ENCODE results near the gene CCNY.
"Not testable (repeated sequence)": the region's sequence is repeated elsewhere in the genome, so short reads cannot be mapped to it uniquely, and the experiment has no call there.

CCNY gene

DNA sequence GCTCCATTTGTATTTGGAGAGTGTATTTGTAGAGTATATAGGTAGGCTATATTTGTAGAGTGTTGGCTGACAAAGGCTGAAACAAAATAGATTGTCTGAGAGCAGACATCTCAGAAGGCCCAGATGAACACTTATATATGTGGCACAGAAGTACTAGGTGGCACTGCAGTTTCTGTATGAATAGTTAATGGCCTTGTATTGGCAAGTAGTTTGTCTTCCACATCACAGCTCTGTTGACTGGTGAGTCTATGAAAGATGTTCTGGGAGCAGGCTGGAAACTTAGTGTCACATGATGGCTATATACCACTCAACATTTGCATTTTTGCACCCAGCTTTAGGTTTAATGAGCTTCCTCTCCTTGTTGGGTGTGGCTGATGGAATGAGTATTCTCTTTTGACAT is 51.9 kb downstream of the CCNY start:
- no peak for FAIRE-seq

DNA sequence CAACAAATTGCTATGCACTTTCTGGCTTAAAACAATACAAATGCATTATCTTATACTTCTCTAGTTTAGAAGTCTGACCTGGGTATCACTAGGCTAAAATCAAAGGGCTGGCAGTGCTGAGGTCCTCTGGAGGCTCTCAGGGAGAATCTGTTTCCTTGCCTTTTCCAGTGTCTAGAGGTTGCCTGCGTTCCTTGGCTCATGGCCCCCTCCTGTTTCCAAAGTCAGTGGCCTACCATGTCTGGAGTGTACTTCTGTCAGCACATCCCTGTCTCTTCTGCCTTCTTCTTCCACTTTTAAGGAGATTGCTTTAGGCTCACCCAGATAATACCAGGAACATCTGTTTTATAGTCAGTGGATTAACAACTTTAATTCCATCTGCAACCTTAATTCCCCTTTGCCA is 52.4 kb downstream of the CCNY start:
- FAIRE-seq: no peak

DNA sequence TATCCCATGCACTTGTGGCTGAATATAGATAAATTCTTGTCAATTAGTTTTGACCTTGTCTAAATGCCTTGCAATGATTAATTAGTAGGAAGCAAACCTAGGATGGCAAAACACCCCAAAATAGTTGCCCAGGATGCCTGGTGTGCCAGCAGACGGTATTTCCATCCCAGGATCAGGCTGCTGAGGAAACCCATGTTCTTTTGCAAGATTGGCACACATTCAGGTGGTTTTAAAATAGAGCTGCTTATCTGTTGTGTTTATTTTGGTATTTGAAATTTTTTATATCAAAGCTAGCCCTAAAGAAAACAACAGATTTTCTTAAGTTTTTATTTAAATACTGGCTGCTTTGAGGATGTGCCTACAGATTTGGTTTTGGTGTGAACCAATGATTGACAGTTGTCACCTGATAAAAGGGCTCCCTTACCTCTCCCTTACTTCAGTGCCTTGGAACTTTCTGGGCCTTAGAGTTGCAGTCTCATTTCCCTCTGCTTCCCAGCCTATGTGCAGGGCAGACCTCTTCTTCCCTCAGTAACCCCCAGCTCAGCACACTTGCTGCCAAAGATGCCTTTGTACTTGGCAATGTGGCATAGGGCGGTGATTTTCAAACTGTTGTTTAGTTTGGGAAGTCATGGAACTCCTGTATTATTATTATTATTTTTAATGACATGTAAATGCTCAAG is 54.0 kb downstream of the CCNY start:
- FAIRE-seq: no peak

DNA sequence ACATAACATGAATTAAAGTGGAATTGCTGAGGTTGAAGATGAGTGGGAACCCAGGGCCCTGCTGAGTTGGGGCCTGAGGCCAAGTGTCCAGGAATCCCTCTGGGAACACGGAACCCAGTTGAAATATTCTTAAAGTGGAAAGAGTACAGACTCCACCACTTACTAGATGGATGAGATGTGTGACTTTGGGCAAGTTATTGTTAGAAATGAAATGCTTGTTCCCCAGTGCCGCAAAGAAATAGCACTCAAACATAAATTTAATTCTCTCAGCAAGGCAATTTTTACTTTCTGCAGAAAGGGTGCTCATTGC is 54.5 kb downstream of the CCNY start:
- no peak for FAIRE-seq

DNA sequence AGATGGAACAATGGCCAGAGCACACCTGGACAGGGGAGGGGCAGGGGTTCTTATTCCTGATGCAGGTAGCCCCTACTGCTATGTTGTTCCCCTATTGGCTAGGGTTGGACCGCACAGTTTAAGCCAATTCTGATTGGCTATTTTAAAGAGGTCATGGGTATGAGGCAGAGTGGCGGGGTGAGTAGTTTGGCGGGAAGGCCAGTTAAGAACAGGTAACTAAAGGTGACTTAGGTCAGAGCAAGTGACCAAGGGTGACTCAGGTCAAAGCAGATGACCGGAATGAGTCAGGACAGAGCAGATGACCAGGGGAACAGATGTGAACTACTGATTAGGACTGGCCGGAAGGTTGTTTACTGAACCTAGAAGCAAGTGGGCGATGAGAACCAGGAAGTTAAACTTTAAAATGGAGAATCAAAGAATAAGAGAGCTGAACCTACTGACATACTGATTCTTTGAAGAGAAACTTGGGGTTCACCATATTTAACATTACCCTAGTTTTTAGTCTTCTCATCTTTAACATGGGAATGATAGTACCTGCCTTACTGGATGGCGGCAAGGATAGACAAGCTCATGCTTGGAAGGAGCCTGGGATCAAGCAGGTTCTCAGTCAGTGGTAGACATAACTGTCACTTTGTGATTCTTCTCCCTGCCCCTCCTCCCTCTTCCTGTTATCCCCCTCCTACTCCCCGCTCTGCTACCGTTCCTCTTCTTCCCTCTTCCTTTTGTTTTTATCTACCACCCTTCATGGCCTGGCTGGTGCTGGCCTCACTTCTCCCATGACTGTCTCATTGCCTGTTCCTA is 55.0 kb downstream of the CCNY start:
- FAIRE-seq: no peak

DNA sequence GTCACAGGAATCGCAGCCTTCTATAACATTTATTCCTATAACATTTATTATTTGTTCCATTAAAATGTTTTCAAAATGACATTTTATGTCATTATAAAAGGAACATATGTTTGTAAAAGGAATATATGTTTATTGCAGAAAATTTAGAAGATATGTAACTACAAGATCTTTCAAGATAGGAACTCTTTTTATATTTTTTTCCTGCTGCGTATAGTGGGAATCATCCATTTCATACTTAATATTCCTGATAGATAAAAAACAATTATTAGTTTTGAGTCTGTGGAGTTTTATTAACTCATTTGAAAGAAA is 55.6 kb downstream of the CCNY start:
- FAIRE-seq: no peak

DNA sequence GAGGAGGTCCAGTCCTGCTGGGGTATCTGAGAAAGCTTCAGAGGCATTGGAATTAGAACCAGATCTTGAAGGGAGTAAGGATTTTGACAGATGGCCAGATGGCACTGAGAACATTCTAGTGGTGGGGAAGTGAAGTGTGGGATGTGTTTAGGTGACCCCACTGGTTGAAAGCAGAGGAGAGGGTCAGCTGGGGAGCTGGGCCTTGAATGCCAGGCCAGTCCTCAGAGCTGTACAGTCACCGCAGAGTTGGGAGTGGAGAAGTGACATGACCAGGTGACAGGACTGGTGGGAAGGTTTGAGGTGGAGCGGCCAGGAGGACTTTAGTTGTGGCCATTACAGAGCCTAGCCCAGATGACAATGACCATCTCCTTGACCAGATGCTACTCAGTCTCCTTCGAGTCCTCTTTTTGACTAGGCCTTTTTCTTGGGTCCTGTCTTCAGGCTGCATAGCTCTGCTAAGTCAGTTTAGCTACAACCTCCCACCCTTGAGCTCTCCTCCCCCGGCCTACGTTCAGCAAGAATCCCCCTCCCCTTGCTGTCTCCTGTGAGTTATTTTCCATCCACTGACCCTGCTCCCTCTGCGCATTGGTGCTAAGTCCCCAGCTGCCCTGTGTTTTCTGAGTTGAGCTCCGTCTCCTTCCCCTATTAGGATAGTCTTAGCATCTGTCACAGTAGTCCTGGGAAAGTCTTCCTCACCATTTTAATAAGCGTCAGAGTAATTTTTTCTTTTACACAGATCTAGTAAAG is 56.3 kb downstream of the CCNY start:
- FAIRE-seq: no peak

DNA sequence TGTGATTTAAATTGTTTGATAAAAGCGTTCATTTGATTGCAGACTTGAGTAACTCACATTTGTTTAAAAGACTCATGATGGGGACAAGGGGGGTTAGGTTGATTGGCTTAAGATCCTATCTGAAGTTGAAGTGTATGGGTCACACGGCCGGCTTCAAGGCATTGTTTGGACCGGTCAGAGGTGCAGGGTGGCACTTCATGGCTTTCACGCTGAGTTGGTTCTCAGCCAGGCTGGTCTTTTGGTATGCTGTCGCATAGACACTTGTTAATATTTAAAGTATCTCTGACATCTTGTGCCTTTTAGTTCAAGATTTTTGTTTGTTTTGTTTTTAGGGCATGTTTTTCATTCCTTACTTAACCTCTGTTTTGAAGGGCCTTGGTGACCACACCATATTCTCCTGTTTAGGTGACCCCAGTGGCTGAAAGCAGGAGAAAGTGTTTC is 58.1 kb downstream of the CCNY start:
- no peak for FAIRE-seq

DNA sequence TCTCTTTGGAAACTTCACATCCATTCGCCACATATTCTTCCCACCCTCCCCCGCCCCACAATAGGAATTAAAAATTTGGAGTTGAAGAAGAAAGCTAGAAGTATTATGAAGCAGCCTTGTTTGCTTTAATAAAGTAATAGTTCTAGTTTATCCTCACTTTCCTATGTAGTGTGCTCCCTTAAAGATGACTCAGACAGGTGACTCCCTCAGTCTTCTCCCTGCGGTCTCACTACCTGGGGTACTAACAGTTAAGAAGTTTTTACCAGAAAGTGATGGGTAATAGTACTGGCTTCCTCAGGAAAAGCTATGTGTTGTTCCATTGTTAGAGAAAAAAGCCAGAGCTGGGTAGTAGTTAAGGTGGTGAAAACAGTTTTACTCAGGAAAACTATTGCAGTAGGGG is 58.6 kb downstream of the CCNY start:
- FAIRE-seq: no peak

DNA sequence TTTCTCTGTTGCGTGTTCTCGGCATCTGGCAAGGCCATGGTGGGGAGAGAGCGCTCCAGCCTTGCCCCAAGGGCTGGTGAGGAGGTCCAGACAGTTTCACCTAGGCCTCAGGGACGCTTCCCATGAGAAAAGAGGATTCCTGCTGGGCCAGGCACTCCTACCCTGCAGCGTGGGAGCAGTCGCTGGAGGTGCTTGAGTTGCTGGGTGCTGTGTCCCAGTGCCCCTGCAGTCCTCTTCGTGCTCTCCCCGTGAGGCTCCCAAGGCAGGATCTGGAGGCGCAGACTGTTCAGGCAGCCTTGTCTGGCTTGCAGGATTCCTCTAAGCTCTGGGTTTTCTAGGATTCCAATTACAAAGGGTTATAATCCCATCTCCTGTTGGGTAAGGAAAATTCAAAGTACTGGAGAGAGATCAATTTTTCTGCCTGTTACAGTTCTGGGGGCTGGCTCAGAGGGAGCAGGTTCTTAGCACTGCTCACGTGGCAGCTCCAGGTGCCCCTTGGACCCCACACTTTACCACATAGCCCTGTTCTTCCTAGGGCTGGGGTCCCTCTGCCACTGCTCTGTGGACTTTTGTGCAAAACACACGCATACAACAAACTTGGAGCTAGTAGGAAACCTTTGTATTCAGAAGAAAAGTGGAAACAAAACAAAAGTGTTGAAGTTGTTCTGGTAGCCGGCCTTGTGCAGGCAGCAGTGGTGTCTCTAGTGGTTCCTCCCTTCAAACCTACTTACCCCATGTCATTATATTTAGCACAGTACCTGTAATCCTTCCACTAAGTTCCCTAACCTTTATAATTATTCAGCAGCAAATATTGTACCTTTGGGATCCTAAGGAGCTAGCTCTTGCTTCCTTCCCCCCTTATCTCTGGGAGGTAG is 60.5 kb downstream of the CCNY start:
- no peak for FAIRE-seq

DNA sequence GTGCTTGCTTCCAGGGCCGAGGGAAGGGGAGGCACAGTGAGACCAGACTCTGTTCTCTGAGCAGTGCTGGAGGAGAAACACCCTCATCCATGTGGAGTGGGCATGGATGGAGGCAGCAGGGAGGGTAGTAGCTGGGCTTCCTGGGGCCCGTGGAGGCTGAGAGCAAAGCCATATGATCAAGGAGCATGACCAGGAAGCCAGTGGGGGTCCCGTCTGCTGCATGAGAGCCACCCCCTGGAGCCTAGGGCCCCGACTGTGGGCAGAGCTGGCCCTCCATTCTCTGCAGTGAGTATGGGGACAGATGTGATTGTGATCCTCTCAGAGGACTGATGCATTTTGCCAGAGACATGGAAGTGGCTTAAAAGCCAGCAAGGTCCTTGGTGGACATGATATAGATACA is 61.6 kb downstream of the CCNY start:
- no peak for FAIRE-seq

DNA sequence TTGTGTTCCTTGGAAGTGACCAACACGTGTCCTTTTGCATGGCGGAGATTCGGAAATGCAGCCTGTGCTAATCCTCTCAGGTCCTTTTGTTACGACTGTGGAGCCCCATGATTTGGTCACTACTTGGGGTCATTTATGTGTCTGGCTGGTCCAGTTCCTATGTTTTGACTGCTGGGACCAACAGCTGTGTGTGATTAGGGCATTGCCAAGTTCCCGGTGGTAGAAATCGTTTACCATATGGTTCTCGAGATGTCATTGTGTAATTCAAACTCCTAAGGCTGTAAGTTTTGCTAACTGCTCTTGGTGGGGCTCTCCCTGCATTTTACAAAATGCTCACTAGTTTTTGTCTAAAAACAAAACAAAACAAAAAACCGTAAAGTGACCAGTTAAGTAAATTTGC is 62.0 kb downstream of the CCNY start:
- FAIRE-seq: no peak

DNA sequence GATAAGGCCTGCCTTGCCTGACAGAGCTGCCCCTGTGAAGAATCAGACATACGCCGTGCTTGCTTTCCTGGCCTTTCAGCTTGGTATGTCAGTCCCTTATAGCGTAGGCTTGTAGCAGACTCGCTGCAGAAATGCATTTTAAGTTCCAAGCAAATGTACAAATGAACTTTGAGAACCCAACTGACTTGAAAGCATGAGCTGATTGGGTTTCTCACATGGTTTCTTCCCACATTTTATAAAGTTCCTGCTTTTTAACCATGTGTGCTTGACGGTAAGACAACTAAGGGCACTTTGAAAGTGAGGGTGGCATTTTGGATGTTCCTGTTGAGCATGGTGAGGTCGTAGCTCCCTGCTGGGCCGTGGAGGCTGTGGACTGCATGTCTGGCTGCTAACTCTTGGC is 62.6 kb downstream of the CCNY start:
- FAIRE-seq: no peak

DNA sequence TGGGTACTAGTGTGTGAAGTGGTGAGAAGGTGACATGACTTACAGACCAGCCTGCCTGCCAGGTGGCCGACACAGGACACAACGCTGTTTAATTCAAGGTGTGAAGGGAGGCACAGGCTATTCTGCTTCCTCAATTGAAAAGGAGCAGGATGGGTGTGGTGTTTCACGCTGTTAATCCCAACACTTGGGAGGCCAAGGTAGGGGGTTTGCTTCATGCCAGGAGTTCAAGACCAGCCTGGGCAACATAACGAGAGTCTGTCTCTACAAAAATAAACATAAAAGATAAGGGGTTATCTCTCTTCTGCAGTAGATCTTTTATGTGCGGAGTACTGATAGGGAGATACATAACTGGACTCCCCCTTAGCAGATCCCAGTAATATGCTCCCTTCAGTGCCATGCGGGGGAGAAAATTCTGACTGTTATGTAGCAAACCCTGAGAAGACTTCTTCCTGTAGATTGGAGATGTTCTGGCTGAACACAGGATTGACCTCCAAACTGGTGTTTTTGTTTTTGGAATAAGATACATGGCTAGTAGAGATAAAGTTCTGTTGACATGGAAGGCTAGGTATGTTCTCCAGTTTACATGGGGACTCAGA is 63.2 kb downstream of the CCNY start:
- FAIRE-seq: no peak

DNA sequence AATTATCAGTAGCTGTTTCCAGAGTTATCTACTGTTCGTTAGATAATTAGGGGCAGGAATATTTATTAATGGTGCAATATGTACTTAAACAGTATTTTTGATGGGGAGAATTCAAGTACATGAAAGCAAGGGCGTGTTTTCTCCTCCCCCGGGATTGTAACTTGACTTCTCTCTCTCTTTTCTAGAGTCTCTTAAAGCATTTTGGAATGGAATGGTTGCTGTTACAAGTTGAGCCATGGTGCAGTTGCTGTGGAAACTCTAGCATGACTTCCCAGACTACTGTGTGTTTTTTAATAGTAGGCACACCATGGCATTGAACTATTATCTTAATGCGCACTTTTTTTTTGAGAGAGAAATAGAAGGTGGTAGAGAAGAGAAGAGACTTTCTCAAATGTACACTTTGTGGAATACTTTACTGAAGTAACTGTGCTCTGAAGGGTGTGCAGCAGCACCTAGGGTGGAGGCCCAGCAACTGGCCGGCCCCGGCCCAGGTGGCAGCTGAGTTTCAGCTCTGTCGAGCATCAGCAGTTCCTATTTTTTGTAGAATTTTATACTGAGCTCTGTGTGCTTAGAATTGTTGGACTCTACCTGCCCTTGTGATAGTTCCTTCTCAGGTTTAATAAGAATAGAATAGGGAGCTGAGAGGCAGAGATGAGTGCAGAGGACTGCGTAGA is 64.4 kb downstream of the CCNY start:
- FAIRE-seq: no peak

DNA sequence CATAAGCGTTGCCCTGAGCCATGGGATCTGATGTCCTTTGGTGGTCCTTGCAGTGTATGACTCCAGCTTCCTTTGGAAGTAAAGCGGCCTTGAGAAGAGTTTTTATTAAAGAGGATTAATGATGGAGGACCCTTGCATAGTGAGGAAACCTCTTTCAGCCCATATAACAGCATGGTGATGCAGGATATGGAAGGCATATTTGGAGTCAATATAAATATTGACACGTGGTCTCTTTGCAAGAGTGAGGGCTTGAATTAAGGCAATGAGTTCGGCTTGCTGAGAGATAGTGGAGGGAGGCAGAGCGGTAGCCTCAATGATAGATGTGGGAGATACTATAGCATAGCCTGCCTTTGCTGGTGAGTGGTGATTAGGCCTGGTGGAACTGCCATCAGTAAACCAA is 67.2 kb downstream of the CCNY start:
- FAIRE-seq: not testable (repeated sequence)

DNA sequence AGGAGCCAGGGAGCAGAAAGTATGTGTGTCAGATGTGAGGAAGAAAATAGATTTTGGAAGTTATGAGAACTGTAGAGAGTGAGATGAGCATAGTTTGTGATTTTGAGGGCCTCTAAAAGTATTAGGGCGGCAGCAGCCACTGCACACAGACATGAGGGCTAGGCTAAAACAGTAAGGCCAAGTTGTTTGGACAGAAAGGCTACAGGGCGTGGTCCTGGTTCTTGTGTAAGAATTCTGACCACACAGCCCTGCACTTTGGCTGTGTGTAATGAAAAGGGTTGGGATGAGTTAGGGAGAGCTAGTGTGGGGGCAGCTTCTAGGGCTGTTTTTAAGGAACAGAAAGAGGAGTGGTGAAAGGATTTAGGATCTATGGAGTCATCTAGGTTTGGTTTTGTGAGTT is 67.8 kb downstream of the CCNY start:
- FAIRE-seq: not testable (repeated sequence)

DNA sequence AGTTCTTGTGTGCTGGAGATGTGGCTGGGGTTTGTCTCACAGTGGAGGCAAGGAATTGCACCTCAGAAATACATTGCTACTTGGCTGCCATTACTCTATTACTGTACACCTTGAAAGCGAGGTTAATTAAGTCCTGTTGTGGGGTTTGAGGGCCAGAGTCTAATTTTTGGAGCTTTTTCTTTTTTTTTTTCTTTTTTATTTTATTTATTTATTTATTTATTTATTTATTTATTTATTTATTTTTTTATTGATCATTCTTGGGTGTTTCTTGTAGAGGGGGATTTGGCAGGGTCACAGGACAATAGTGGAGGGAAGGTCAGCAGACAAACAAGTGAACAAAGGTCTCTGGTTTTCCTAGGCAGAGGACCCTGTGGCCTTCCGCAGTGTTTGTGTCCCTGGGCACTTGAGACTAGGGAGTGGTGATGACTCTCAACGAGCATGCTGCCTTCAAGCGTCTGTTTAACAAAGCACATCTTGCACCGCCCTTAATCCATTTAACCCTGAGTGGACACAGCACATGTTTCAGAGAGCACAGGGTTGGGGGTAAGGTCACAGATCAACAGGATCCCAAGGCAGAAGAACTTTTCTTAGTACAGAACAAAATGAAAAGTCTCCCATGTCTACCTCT is 69.8 kb downstream of the CCNY start:
- FAIRE-seq: not testable (repeated sequence)

DNA sequence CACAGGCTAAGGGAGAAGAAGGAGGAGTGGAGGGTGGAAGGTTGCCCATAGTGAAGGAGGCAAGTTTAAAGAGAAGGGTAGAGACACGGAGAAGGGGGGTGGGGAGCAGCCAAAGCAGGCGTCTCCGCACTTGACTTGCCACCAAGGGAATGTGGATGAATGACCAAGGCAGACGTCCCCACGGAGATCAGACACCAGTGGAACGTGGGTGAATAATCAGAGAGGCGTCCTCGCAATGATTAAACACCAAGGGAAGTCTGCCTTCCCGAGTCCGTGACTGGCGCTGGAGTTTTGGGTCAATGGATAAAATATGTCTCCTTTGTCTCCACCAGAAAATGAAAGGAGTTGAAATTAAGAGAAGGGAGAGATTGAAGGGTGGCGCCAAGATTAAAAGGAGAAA is 71.4 kb downstream of the CCNY start:
- not testable (repeated sequence) for FAIRE-seq

DNA sequence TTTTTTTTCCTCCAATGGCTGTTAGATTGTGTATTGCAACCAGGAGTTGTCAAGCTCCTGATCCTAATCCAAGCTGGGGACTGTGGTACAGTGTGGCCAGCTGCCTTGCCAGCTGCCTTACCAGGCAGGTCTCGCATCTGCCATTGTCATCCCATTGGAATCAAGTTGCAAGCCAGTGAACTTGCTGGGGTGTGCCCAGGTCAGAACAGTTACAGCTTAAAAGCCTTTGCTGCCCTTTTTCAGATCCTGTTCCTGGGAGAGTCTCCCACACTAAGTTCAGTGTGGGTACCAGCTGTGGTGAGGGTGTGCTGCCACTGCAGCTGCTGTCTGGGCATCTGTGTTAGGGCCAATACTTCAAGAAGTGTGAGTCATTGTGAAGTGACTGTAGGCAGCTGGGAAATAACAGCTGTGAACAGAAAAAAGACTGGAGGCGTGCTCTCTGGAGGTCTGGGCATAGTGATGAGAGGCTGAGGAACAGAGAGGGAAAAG is 72.8 kb downstream of the CCNY start:
- no peak for FAIRE-seq

DNA sequence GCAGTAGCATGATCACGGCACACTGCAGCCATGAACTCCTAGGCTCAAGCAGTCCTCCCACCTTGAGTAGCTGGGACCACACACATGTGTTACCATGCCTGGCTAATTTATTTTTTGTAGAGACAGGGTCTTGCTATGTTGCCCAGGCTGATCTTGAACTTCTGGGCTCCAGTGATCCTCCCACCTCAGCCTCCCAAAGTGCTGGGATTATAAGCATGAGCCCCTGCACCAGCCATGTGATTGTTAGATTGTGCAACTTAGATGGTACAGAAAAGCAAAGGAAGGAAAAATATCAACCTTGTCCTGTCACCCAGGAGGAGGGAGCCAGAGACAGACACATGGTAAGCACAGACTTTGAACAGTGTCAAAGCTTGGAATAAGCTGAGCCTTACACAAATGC is 73.5 kb downstream of the CCNY start:
- FAIRE-seq: no peak

Data from islet of Langerhans (tissue), 1 donor.